H9 (cell line): ENCODE data around the gene EFS. TPM values are rescaled to one million over a fixed set of nuclear protein-coding genes. Genes with fewer than 3 reads are reported as not detected.

Experiments used
- DNase-seq: peaks from one replicate; pipeline ENCODE4 v3.0.0-alpha.2; 2017
- H2AFZ ChIP-seq: one replicate; pipeline ENCODE4 v1.6.1; 2013; ENCODE audit warnings: mild to moderate bottlenecking, low read length, control low read depth, moderate library complexity
- H2AK5ac ChIP-seq: 2 replicates; pipeline ENCODE4 v1.6.1; 2013; ENCODE audit warnings: low read length, control low read depth, mixed read lengths; ENCODE audit not compliant: insufficient read length
- H2BK120ac ChIP-seq: one replicate; pipeline ENCODE4 v1.6.1; 2013; ENCODE audit warnings: low read depth, mild to moderate bottlenecking, low read length, control low read depth, inconsistent platforms; ENCODE audit not compliant: poor library complexity, severe bottlenecking
- H2BK12ac ChIP-seq: 2 replicates; pipeline ENCODE4 v1.6.1; 2013; ENCODE audit warnings: low read length, control low read depth, mixed read lengths, low read depth; ENCODE audit not compliant: insufficient read length
- H2BK15ac ChIP-seq: 2 replicates; pipeline ENCODE4 v1.6.1; 2013; ENCODE audit warnings: low read depth, low read length, control low read depth
- H2BK20ac ChIP-seq: one replicate; pipeline ENCODE4 v1.6.1; 2013; ENCODE audit warnings: low read depth, mild to moderate bottlenecking, low read length, control low read depth, inconsistent platforms; ENCODE audit not compliant: poor library complexity, severe bottlenecking
- H2BK5ac ChIP-seq: 2 replicates; pipeline ENCODE4 v1.6.1; 2013; ENCODE audit warnings: low read length, control low read depth, mixed read lengths; ENCODE audit not compliant: insufficient read length
- H3K14ac ChIP-seq: 2 replicates; pipeline ENCODE4 v1.6.1; 2013; ENCODE audit warnings: low read length, control low read depth; ENCODE audit not compliant: insufficient read depth
- H3K18ac ChIP-seq: 2 replicates; pipeline ENCODE4 v1.6.1; 2013; ENCODE audit warnings: low read depth, mild to moderate bottlenecking, mixed read lengths, low read length, control low read depth; ENCODE audit not compliant: insufficient read length
- H3K23ac ChIP-seq: 2 replicates; pipeline ENCODE4 v1.6.1; 2013; ENCODE audit warnings: low read length, control low read depth, mixed read lengths, low read depth; ENCODE audit not compliant: insufficient read length
- H3K23me2 ChIP-seq: 2 replicates; pipeline ENCODE4 v1.6.1; 2013; ENCODE audit warnings: low read depth, mild to moderate bottlenecking, mixed read lengths, low read length, control low read depth; ENCODE audit not compliant: insufficient read length, poor library complexity, severe bottlenecking
- H3K27ac ChIP-seq: 2 replicates; pipeline ENCODE4 v1.5.1; 2013; ENCODE audit warnings: low read length, control low read depth, mixed read lengths, low read depth; ENCODE audit not compliant: insufficient read length
- H3K27me3 ChIP-seq: 2 replicates; pipeline ENCODE4 v1.6.1; 2013; ENCODE audit warnings: low read length, control low read depth, inconsistent platforms; ENCODE audit not compliant: insufficient read depth
- H3K4ac ChIP-seq: 2 replicates; pipeline ENCODE4 v1.6.1; 2013; ENCODE audit warnings: low read depth, mild to moderate bottlenecking, control low read depth, inconsistent platforms, low read length, moderate library complexity
- H3K4me1 ChIP-seq: 2 replicates; pipeline ENCODE4 v1.6.1; 2013; ENCODE audit warnings: low read length, control low read depth, inconsistent platforms; ENCODE audit not compliant: insufficient read depth
- H3K4me2 ChIP-seq: 2 replicates; pipeline ENCODE4 v1.6.1; 2013; ENCODE audit warnings: low read length, control low read depth, mixed read lengths; ENCODE audit not compliant: insufficient read length, insufficient read depth
- H3K56ac ChIP-seq: 2 replicates; pipeline ENCODE4 v1.6.1; 2013; ENCODE audit warnings: low read depth, mild to moderate bottlenecking, mixed read lengths, low read length, control low read depth; ENCODE audit not compliant: insufficient read length
- H3K79me1 ChIP-seq: 2 replicates; pipeline ENCODE4 v1.6.1; 2013; ENCODE audit warnings: low read depth, mild to moderate bottlenecking, moderate library complexity, low read length, control low read depth, inconsistent platforms; ENCODE audit not compliant: insufficient read depth, poor library complexity, severe bottlenecking
- H3K79me2 ChIP-seq: 2 replicates; pipeline ENCODE4 v1.6.1; 2013; ENCODE audit warnings: low read length, control low read depth, inconsistent platforms; ENCODE audit not compliant: insufficient read depth
- H3K9ac ChIP-seq: 2 replicates; pipeline ENCODE4 v1.6.1; 2013; ENCODE audit warnings: low read length, control low read depth, mixed read lengths; ENCODE audit not compliant: insufficient read length; ENCODE audit errors: extremely low read depth
- H3K9me3 ChIP-seq: one replicate; pipeline ENCODE4 v1.6.1; 2013; ENCODE audit warnings: low read depth, low read length, inconsistent platforms; ENCODE audit not compliant: control insufficient read depth
- H3T11ph ChIP-seq: one replicate; pipeline ENCODE4 v1.6.1; 2013; ENCODE audit warnings: mild to moderate bottlenecking, low read length, control low read depth, inconsistent platforms
- H4K20me1 ChIP-seq: one replicate; pipeline ENCODE4 v1.6.1; 2013; ENCODE audit not compliant: control insufficient read depth, insufficient read length, insufficient read depth
- H4K5ac ChIP-seq: 2 replicates; pipeline ENCODE4 v1.6.1; 2013; ENCODE audit warnings: low read depth, mild to moderate bottlenecking, mixed read lengths, low read length, control low read depth; ENCODE audit not compliant: insufficient read length
- H4K8ac ChIP-seq: replicated peaks from 2 replicates; pipeline ENCODE4 v1.6.1; 2013; ENCODE audit warnings: low read length, control low read depth, mixed read lengths, low read depth; ENCODE audit not compliant: insufficient read length
- H4K91ac ChIP-seq: 2 replicates; pipeline ENCODE4 v1.6.1; 2013; ENCODE audit warnings: low read depth, mild to moderate bottlenecking, moderate library complexity, mixed read lengths, low read length, control low read depth; ENCODE audit not compliant: insufficient read length
- H3K27ac Mint-ChIP-seq, 3 experiments: 2 replicates in 2 of 3; 3 replicates in 1 of 3; pipeline ENCODE4 v1.8.0; 2020 to 2021; ENCODE audit warnings: mixed read lengths in 3 of 3, mild to moderate bottlenecking in 1 of 3, moderate library complexity in 1 of 3
- H3K27me3 Mint-ChIP-seq: 2 replicates; pipeline ENCODE4 v1.8.0; 2021; ENCODE audit warnings: low read depth, mild to moderate bottlenecking, moderate library complexity, mixed read lengths
- H3K36me3 Mint-ChIP-seq, 3 experiments: 2 replicates in 2 of 3; 3 replicates in 1 of 3; pipeline ENCODE4 v1.8.0; 2020 to 2021; ENCODE audit warnings: low read depth in 3 of 3, mixed read lengths in 3 of 3; ENCODE audit not compliant: insufficient read depth in 1 of 3
- H3K4me1 Mint-ChIP-seq, 2 experiments: 2 replicates each; pipeline ENCODE4 v1.8.0; 2020; ENCODE audit warnings: mixed read lengths in 2 of 2
- H3K4me3 Mint-ChIP-seq, 2 experiments: 2 replicates in 1 of 2; 3 replicates in 1 of 2; pipeline ENCODE4 v1.8.0; 2020 to 2021; ENCODE audit warnings: mild to moderate bottlenecking in 2 of 2, mixed read lengths in 2 of 2, moderate library complexity in 1 of 2
- H3K9me3 Mint-ChIP-seq, 2 experiments: 2 replicates in 1 of 2; 3 replicates in 1 of 2; pipeline ENCODE4 v1.8.0; 2020; ENCODE audit warnings: mild to moderate bottlenecking in 2 of 2, mixed read lengths in 2 of 2, moderate library complexity in 1 of 2
- WGBS: extraction: QIAGEN DNeasy Blood & Tissue Kit; methylation state at CpG from one replicate; pipeline ENCODE4 v1.1.7; 2013; ENCODE audit warnings: missing lambda C conversion rate, low lambda C conversion rate, mixed read lengths; ENCODE audit not compliant: insufficient read length; ENCODE audit errors: extremely low coverage; 5-methylcytosine and 5-hydroxymethylcytosine counted together
- total RNA-seq: library from RNA; stranded (reverse); gene quantifications from 2 replicates; pipeline ENCODE4 v1.2.1, GENCODE V29; 2021
- TF ChIP-seq, protein P1 (sequence below): fragments of 200-600 bp; sonication (generic); conservative IDR thresholded peaks from 3 replicates; pipeline ENCODE4 v1.8.0; 2021; ENCODE audit warnings: antibody characterized with exemption, mild to moderate bottlenecking

EFS gene
- total RNA-seq, 1 experiment from 2014 or later: 32.1 TPM

DNA sequence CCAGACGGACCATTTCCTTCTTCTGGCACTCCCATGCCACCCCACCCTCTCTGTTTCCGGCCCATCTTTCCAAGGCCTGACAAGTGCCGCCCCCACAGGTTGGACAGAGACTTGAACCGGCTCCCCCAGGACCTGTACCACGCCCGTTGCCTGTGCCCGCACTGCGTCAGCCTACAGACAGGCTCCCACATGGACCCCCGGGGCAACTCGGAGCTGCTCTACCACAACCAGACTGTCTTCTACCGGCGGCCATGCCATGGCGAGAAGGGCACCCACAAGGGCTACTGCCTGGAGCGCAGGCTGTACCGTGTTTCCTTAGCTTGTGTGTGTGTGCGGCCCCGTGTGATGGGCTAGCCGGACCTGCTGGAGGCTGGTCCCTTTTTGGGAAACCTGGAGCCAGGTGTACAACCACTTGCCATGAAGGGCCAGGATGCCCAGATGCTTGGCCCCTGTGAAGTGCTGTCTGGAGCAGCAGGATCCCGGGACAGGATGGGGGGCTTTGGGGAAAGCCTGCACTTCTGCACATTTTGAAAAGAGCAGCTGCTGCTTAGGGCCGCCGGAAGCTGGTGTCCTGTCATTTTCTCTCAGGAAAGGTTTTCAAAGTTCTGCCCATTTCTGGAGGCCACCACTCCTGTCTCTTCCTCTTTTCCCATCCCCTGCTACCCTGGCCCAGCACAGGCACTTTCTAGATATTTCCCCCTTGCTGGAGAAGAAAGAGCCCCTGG, 10.7 kb upstream of the EFS start:
- no peak overlapping the region for H3K9ac ChIP-seq
- no peak overlapping the region for H3K4me2 ChIP-seq
- H3K4me1 ChIP-seq: no peaks in the 10 kb centered on the region
- WGBS: no CpG with 5 or more reads among the region's 21 CpGs
- no peaks in the 10 kb centered on the region for H3K9me3 ChIP-seq
- no peak overlapping the region for H3K27ac ChIP-seq
- no peak overlapping the region for H2BK20ac ChIP-seq
- no peaks in the 10 kb centered on the region for H3K79me2 ChIP-seq
- H3K14ac ChIP-seq: no peak overlapping the region
- no peak overlapping the region for H2BK120ac ChIP-seq
- Mint-ChIP-seq H3K27me3 (peaks cover 79% of the 10 kb centered on the region), H3K9me3 (no peaks in the 10 kb centered on the region), H3K27ac (no peak overlapping the region), H3K36me3 (no peaks in the 10 kb centered on the region), H3K4me1 (peaks cover 9 to 22% of the 10 kb centered on the region in 2 experiments), H3K4me3 (peak overlapping the region in 1 of 2 experiments; percentile 47; a peak in 2 of 5 replicates)
- H3K27me3 ChIP-seq: no peaks in the 10 kb centered on the region; the same call in 1 of the 2 replicates
- no peak overlapping the region for H3K56ac ChIP-seq
- H2AFZ ChIP-seq: no peak overlapping the region
- no peak overlapping the region for H4K91ac ChIP-seq
- H4K20me1 ChIP-seq: no peaks in the 10 kb centered on the region
- TF ChIP-seq, protein P1, sequence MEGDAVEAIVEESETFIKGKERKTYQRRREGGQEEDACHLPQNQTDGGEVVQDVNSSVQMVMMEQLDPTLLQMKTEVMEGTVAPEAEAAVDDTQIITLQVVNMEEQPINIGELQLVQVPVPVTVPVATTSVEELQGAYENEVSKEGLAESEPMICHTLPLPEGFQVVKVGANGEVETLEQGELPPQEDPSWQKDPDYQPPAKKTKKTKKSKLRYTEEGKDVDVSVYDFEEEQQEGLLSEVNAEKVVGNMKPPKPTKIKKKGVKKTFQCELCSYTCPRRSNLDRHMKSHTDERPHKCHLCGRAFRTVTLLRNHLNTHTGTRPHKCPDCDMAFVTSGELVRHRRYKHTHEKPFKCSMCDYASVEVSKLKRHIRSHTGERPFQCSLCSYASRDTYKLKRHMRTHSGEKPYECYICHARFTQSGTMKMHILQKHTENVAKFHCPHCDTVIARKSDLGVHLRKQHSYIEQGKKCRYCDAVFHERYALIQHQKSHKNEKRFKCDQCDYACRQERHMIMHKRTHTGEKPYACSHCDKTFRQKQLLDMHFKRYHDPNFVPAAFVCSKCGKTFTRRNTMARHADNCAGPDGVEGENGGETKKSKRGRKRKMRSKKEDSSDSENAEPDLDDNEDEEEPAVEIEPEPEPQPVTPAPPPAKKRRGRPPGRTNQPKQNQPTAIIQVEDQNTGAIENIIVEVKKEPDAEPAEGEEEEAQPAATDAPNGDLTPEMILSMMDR: no peak
- no peak for DNase-seq
- no peak overlapping the region for H4K5ac ChIP-seq
- H2BK15ac ChIP-seq: no peak overlapping the region
- no peak overlapping the region for H4K8ac ChIP-seq
- H2BK12ac ChIP-seq: no peak overlapping the region
- H3K23me2 ChIP-seq: no peaks in the 10 kb centered on the region
- no peak overlapping the region for H3K23ac ChIP-seq
- H3K79me1 ChIP-seq: no peaks in the 10 kb centered on the region
- H3K18ac ChIP-seq: no peak overlapping the region
- no peak overlapping the region for H3K4ac ChIP-seq
- no peak overlapping the region for H2BK5ac ChIP-seq
- H3T11ph ChIP-seq: no peak overlapping the region
- no peak overlapping the region for H2AK5ac ChIP-seq
